Esophagus squamous epithelium (tissue), 5 donors: ENCODE measurements around the gene VAT1L. TPM values are rescaled to one million over a fixed set of nuclear protein-coding genes. Genes with fewer than 3 reads are reported as not detected.

Experiments used
- DNase-seq: peaks from one replicate; lab custom pipeline; 2025; lab: John Stamatoyannopoulos, UW
- H3K27ac ChIP-seq, 4 donors: fragments of 200-600 bp; sonication (generic); one replicate each; pipeline ENCODE4 v1.5.1; 2016 to 2019; ENCODE audit warnings: mild to moderate bottlenecking in 1 of 4
- H3K27me3 ChIP-seq, 4 donors: fragments of 200-600 bp; sonication (generic); 1 replicate in 3 of 4; 2 replicates in 1 of 4; pipeline versions ENCODE4 v1.5.1 to v1.6.0; 2017 to 2021; ENCODE audit warnings: antibody characterized with exemption in 1 of 4
- H3K36me3 ChIP-seq, 3 donors: fragments of 200-600 bp; sonication (generic); one replicate each; pipeline ENCODE4 v1.5.1; 2016 to 2019
- H3K4me1 ChIP-seq, 3 donors: fragments of 200-600 bp; sonication (generic); one replicate each; pipeline ENCODE4 v1.5.1; 2017 to 2019
- H3K4me3 ChIP-seq, 4 donors: fragments of 200-600 bp; sonication (generic); 1 replicate in 3 of 4; 2 replicates in 1 of 4; pipeline ENCODE4 v1.5.1; 2016 to 2019; ENCODE audit warnings: mild to moderate bottlenecking in 2 of 4, moderate library complexity in 1 of 4
- H3K9me3 ChIP-seq, 3 donors: fragments of 200-600 bp; sonication (generic); one replicate each; pipeline ENCODE4 v1.5.1; 2016 to 2019
- CTCF ChIP-seq, 6 experiments: fragments of 450-650 bp in 4 of 6; fragments of 200-600 bp in 2 of 6; sonication (generic) in 2 of 6; IDR thresholded peaks; one replicate each; pipeline ENCODE4 v1.5.1; 2016 to 2019; ENCODE audit warnings: antibody characterized with exemption in 6 of 6, mild to moderate bottlenecking in 4 of 6, moderate library complexity in 4 of 6
- POLR2A ChIP-seq, 4 donors: fragments of 450-650 bp; IDR thresholded peaks; one replicate each; pipeline ENCODE4 v1.6.1; 2017; ENCODE audit warnings: antibody characterized with exemption in 4 of 4, mild to moderate bottlenecking in 4 of 4, moderate library complexity in 3 of 4
- WGBS, 2 donors: methylation state at CpG; one replicate each; pipeline ENCODE4 v1.1.5; 2018; 5-methylcytosine and 5-hydroxymethylcytosine counted together
- intact Hi-C: fragments of 100-400 bp; cut with DNase I; formaldehyde crosslinking; loops from one replicate; pipeline ENCODE4 v1.15.0; 2022
- total RNA-seq, 4 donors: library from RNA; depleted of rRNA; stranded (reverse); fragments of >200 nt; gene quantifications; one replicate each; pipeline ENCODE4 v1.1.0, GENCODE V29; 2016
- donor health status: DM: yes; HTN: yes; CAD: no.

VAT1L gene
- total RNA-seq, 4 donors from 2014 or later, result 0.56 TPM; not detected in 3

- Histone ChIP-seq H3K4me3 (no peak overlapping the region), H3K36me3 (no peaks in the 10 kb centered on the region), H3K27me3 (no peaks in the 10 kb centered on the region), H3K27ac (no peak overlapping the region), H3K4me1 (peaks cover 0 to 10% (median 0%) of the 10 kb centered on the region in 3 donors), H3K9me3 (no peaks in the 10 kb centered on the region)
- intact Hi-C loops, result no loop called here
- no peak for TF ChIP-seq POLR2A (IDR thresholded peaks at IDR 0.05)
- no peak for TF ChIP-seq CTCF (IDR thresholded peaks at IDR 0.05)
- no peak for DNase-seq
- WGBS, 2 donors, result 92 to 100% methylated on average over 1 of the region's 1 CpG
Observed at GRCh38 chr16:77871932-77872331, 83.6 kb downstream of the VAT1L start.

- WGBS, 2 donors, result 68 to 71% methylated on average over 3 of the region's 3 CpGs
- DNase-seq, result no peak
- H3K4me1 ChIP-seq, result peaks cover 0 to 10% (median 0%) of the 10 kb centered on the region in 3 donors
- intact Hi-C loops, result no loop called here
- no peak overlapping the region for H3K4me3 ChIP-seq
- H3K27ac ChIP-seq, result no peak overlapping the region
- no peaks in the 10 kb centered on the region for H3K9me3 ChIP-seq
- H3K36me3 ChIP-seq, result no peaks in the 10 kb centered on the region
- no peaks in the 10 kb centered on the region for H3K27me3 ChIP-seq
- TF ChIP-seq POLR2A (IDR thresholded peaks at IDR 0.05) (no peak), CTCF (IDR thresholded peaks at IDR 0.05) (no peak)
Observed at GRCh38 chr16:77873066-77873465, 84.7 kb downstream of the VAT1L start.

GRCh38 chr16:77874347-77874746 is 86.0 kb downstream of the VAT1L start:
- no peak overlapping the region for H3K27ac ChIP-seq
- intact Hi-C loops, result no loop called here
- H3K27me3 ChIP-seq, result no peaks in the 10 kb centered on the region
- DNase-seq, result no peak
- TF ChIP-seq CTCF (IDR thresholded peaks at IDR 0.05) (no peak), POLR2A (IDR thresholded peaks at IDR 0.05) (no peak)
- peaks cover 0 to 10% (median 0%) of the 10 kb centered on the region in 3 donors for H3K4me1 ChIP-seq
- H3K4me3 ChIP-seq, result no peak overlapping the region
- WGBS, 2 donors, result 50 to 74% methylated on average over 1 of the region's 1 CpG
- H3K36me3 ChIP-seq, result no peaks in the 10 kb centered on the region
- H3K9me3 ChIP-seq, result no peaks in the 10 kb centered on the region

- TF ChIP-seq POLR2A (IDR thresholded peaks at IDR 0.05) (no peak), CTCF (IDR thresholded peaks at IDR 0.05) (no peak)
- no peaks in the 10 kb centered on the region for H3K27me3 ChIP-seq
- intact Hi-C loops, result no loop called here
- H3K4me1 ChIP-seq, result no peaks in the 10 kb centered on the region
- 69 to 73% methylated on average over 2 of the region's 2 CpGs for WGBS, 2 donors
- no peaks in the 10 kb centered on the region for H3K36me3 ChIP-seq
- no peaks in the 10 kb centered on the region for H3K9me3 ChIP-seq
- H3K4me3 ChIP-seq, result no peak overlapping the region
- DNase-seq, result no peak
- no peak overlapping the region for H3K27ac ChIP-seq
Observed at GRCh38 chr16:77876776-77877175, 88.4 kb downstream of the VAT1L start.

- DNase-seq, result no peak
- H3K9me3 ChIP-seq, result no peaks in the 10 kb centered on the region
- 61 to 65% methylated on average over 7 of the region's 7 CpGs for WGBS, 2 donors
- no peaks in the 10 kb centered on the region for H3K36me3 ChIP-seq
- no peaks in the 10 kb centered on the region for H3K4me1 ChIP-seq
- no peak overlapping the region for H3K27ac ChIP-seq
- no peaks in the 10 kb centered on the region for H3K27me3 ChIP-seq
- intact Hi-C loops, result no loop called here
- H3K4me3 ChIP-seq, result no peak overlapping the region
- TF ChIP-seq POLR2A (IDR thresholded peaks at IDR 0.05) (no peak), CTCF (IDR thresholded peaks at IDR 0.05) (no peak)
Observed at GRCh38 chr16:77877712-77878347, 89.5 kb downstream of the VAT1L start.
